ENCODE measurements around the gene PRPF19. TPM values are rescaled to one million over a fixed set of nuclear protein-coding genes. Genes with fewer than 3 reads are reported as not detected.

Gene PRPF19
- total and polyA plus RNA-seq, 9 of the 15 experiments (the other 6 are each of a cell fraction or from before 2014, with no cell fraction given): 9.4 to 212 (median 73.2) TPM

- no peaks in the 10 kb centered on the region for H3K36me3 ChIP-seq (ENCODE audit: control insufficient read depth, insufficient read depth, low read length)
- in situ Hi-C loops (cut with MboI) (no loop called here), intact Hi-C loops (cut with micrococcal nuclease) (no loop called here)
- H3K27ac ChIP-seq (ENCODE audit: extremely low read depth, low read depth, low read length): no peak overlapping the region
- no TSS peak for BruUV-seq (replicated peaks)
- TF ChIP-seq GABPB2 (CRISPR knock-in tag; conservative IDR thresholded peaks at IDR 0.05): no peak
- no peak for TF ChIP-seq CEBPG (CRISPR knock-in tag; IDR thresholded peaks at IDR 0.05)
- no peak for TF ChIP-seq CEBPG (tag; conservative IDR thresholded peaks at IDR 0.05 in 1 of 2, IDR thresholded peaks at IDR 0.05 in 1 of 2)
- TF ChIP-seq SRSF7 (optimal IDR thresholded peaks at IDR 0.05; ENCODE audit: low read depth, low read length): no peak
- no peak for TF ChIP-seq KLF13 (tag; IDR thresholded peaks at IDR 0.05; ENCODE audit: borderline replicate concordance, low read depth)
- TF ChIP-seq FOXK1 (CRISPR knock-in tag; IDR thresholded peaks at IDR 0.05; ENCODE audit: borderline replicate concordance): no peak
- TF ChIP-seq ETS2 (tag; IDR thresholded peaks at IDR 0.05; ENCODE audit: borderline replicate concordance, poor library complexity, severe bottlenecking): no peak
- no peak for TF ChIP-seq PTRF (tag; IDR thresholded peaks at IDR 0.05)
- TF ChIP-seq ZFP30 (CRISPR knock-in tag; IDR thresholded peaks at IDR 0.05; ENCODE audit: borderline replicate concordance): no peak
- TF ChIP-seq ZNF76 (CRISPR knock-in tag; IDR thresholded peaks at IDR 0.05; ENCODE audit: borderline replicate concordance): no peak
- no peak for TF ChIP-seq KHSRP (IDR thresholded peaks at IDR 0.05)
- TF ChIP-seq ZNF197 (CRISPR knock-in tag; IDR thresholded peaks at IDR 0.05; ENCODE audit: low read depth): no peak
- H3K4me3 ChIP-seq: no peak overlapping the region
- peaks cover 40 to 74% of the 10 kb centered on the region in 2 experiments; a peak in 4 of 5 replicates for H3K27me3 ChIP-seq (ENCODE audit: control insufficient read depth in 2 of 2, insufficient read depth in 2 of 2, low read length in 2 of 2)
- peaks cover 0 to 6% of the 10 kb centered on the region in 2 experiments; a peak in 3 of 5 replicates for H3K4me1 ChIP-seq (replicated peaks in 1 of 2; ENCODE audit: control insufficient read depth in 2 of 2, insufficient read depth in 2 of 2, low read length in 2 of 2)
- ATAC-seq: no peak
- H3K9me3 ChIP-seq (replicated peaks; ENCODE audit: control insufficient read depth, insufficient read depth, low read depth, low read length): no peaks in the 10 kb centered on the region
- no peaks in the 10 kb centered on the region for H3K79me2 ChIP-seq (ENCODE audit: control insufficient read depth, insufficient read depth, low read length)
- ChIA-PET CTCF (ENCODE audit: low intra/inter-chr PET ratio) (no interaction called here), POLR2A (no interaction called here)
- H3K4me2 ChIP-seq (ENCODE audit: insufficient read depth, low read length): no peak overlapping the region
- peaks cover 3% of the 10 kb centered on the region; the same call in 1 of the 2 replicates for H4K20me1 ChIP-seq (replicated peaks; ENCODE audit: control insufficient read depth, insufficient read depth, low read length)
- no peak for DNase-seq (ENCODE audit: extremely low read depth in 1 of 4, low spot score in 3 of 4)
- no peak overlapping the region for H2AFZ ChIP-seq (ENCODE audit: low read depth, low read length)
- FAIRE-seq: no peak
- WGBS (ENCODE audit: insufficient coverage, low coverage, missing lambda C conversion rate): 0% methylated on average over 5 of the region's 8 CpGs
- no peaks in the 10 kb centered on the region for H3K9me1 ChIP-seq (ENCODE audit: control insufficient read depth, insufficient read depth, low read length)
- peak overlapping the region in 1 of 2 experiments; percentile 9; a peak in 1 of 4 replicates for H3K9ac ChIP-seq (ENCODE audit: insufficient read depth in 1 of 2, low read depth in 2 of 2, low read length in 2 of 2)
Measured at GRCh38 chr11:60951606-60951903, 45.2 kb upstream of the PRPF19 start.
